Chondrocyte (in vitro differentiated cells): ENCODE measurements around the gene IMMP2L. TPM values are rescaled to one million over a fixed set of nuclear protein-coding genes. Genes with fewer than 3 reads are reported as not detected.
"Not testable (repeated sequence)": the region's sequence is repeated elsewhere in the genome, so short reads cannot be mapped to it uniquely, and the experiment has no call there.

Experiments used
- DNase-seq: peaks from one replicate; pipeline ENCODE4 v3.0.0; 2021; ENCODE audit warnings: mixed read lengths, low spot score
- H3K27ac Mint-ChIP-seq: one replicate; pipeline ENCODE4 v1.8.0; 2021; ENCODE audit warnings: mild to moderate bottlenecking, moderate library complexity, mixed read lengths; ENCODE audit not compliant: unreplicated experiment
- H3K27me3 Mint-ChIP-seq: 2 replicates; pipeline ENCODE4 v1.8.0; 2021; ENCODE audit warnings: low read depth, mixed read lengths
- H3K36me3 Mint-ChIP-seq: 2 replicates; pipeline ENCODE4 v1.8.0; 2021; ENCODE audit warnings: low read depth, mixed read lengths
- H3K4me1 Mint-ChIP-seq: 2 replicates; pipeline ENCODE4 v1.8.0; 2021; ENCODE audit warnings: low read depth, mild to moderate bottlenecking, mixed read lengths
- H3K4me3 Mint-ChIP-seq: one replicate; pipeline ENCODE4 v1.8.0; 2021; ENCODE audit warnings: mild to moderate bottlenecking, moderate library complexity, mixed read lengths; ENCODE audit not compliant: unreplicated experiment
- H3K9me3 Mint-ChIP-seq: 2 replicates; pipeline ENCODE4 v1.8.0; 2021; ENCODE audit warnings: low read depth, mixed read lengths
- CTCF ChIP-seq: fragments of 200-600 bp; sonication (generic); IDR thresholded peaks from 2 replicates; pipeline ENCODE4 v1.5.0; 2021; ENCODE audit warnings: antibody characterized with exemption, mild to moderate bottlenecking, moderate library complexity
- long read RNA-seq: library from polyadenylated mRNA; stranded (forward); transcript quantifications from one replicate; pipeline ENCODE4 v2.0.0, GENCODE V29; 2021
- total RNA-seq: library from RNA; stranded (reverse); gene quantifications from 3 replicates; pipeline ENCODE4 v1.2.1, GENCODE V29; 2021

Gene IMMP2L
- total RNA-seq: 6.1 to 11.0 TPM (median 10.8 TPM) in 3 replicates
- long read RNA-seq, partial matches to known transcripts: 0 of 1 reads
- long read RNA-seq, other reads (novel, unspliced or antisense): 1 of 1 reads

GRCh38 chr7:111561904-111562732 lies at the start of gene IMMP2L:
IMMP2L (minus strand) TSS chr7:111562492.
- Mint-ChIP-seq H3K9me3 (no peaks in the 10 kb centered on the region), H3K36me3 (peaks cover 3% of the 10 kb centered on the region), H3K27me3 (peaks cover 1% of the 10 kb centered on the region), H3K4me3 (peak within 1 kb of the TSS; percentile 78), H3K27ac (peak within 1 kb of the TSS; percentile 83), H3K4me1 (peaks cover 32% of the 10 kb centered on the region)
- peak; percentile 94 for DNase-seq
- TF ChIP-seq CTCF: peak; percentile 72

DNA sequence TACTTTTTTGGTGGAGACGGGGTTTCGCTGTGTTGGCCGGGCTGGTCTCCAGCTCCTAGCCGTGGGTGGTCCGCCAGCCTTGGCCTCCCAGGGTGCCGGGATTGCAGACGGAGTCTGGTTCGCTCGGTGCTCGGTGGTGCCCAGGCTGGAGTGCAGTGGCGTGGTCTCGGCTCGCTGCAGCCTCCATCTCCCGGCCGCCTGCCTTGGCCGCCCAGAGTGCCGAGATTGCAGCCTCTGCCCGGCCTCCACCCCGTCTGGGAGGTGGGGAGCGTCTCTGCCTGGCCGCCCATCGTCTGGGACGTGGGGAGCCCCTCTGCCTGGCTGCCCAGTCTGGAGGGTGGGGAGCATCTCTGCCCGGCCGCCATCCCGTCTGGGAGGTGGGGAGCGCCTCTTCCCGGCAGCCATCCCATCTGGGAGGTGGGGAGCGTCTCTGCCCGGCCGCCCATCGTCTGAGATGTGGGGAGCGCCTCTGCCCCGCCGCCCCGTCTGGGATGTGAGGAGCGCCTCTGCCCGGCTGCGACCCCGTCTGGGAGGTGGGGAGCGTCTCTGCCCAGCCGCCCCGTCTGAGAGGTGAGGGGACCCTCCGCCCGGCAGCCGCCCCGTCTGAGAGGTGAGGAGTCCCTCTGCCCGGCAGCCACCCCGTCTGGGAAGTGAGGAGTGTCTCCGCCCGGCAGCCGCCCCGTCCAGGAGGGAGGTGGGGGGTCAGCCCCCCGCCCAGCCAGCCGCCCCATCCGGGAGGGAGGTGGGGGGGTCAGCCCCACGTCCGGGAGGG lies 47.4 kb upstream of the IMMP2L start:
- H3K36me3 Mint-ChIP-seq, DNase-seq, H3K27me3 Mint-ChIP-seq, H3K4me3 Mint-ChIP-seq, H3K9me3 Mint-ChIP-seq, H3K4me1 Mint-ChIP-seq, H3K27ac Mint-ChIP-seq: not testable (repeated sequence)

- DNase-seq: no peak
- Mint-ChIP-seq H3K4me1 (no peaks in the 10 kb centered on the region), H3K9me3 (no peaks in the 10 kb centered on the region), H3K4me3 (no peak overlapping the region), H3K36me3 (no peaks in the 10 kb centered on the region), H3K27me3 (peaks cover 3% of the 10 kb centered on the region), H3K27ac (no peak overlapping the region)
- no peak for TF ChIP-seq CTCF
Observed at GRCh38 chr7:111607621-111608020, 45.3 kb upstream of the IMMP2L start.

- no peak overlapping the region for H3K27ac Mint-ChIP-seq
- no peaks in the 10 kb centered on the region for H3K36me3 Mint-ChIP-seq
- no peak for TF ChIP-seq CTCF
- peaks cover 3% of the 10 kb centered on the region for H3K27me3 Mint-ChIP-seq
- DNase-seq: no peak
- H3K9me3 Mint-ChIP-seq: peaks cover 3% of the 10 kb centered on the region
- no peaks in the 10 kb centered on the region for H3K4me1 Mint-ChIP-seq
- H3K4me3 Mint-ChIP-seq: no peak overlapping the region
Observed at GRCh38 chr7:111605246-111605645, 43.0 kb upstream of the IMMP2L start.

GRCh38 chr7:111600091-111600490 lies 37.8 kb upstream of the IMMP2L start:
- H3K27me3 Mint-ChIP-seq: no peaks in the 10 kb centered on the region
- H3K36me3 Mint-ChIP-seq: peaks cover 3% of the 10 kb centered on the region
- no peak for TF ChIP-seq CTCF
- no peaks in the 10 kb centered on the region for H3K4me1 Mint-ChIP-seq
- no peak overlapping the region for H3K27ac Mint-ChIP-seq
- no peak for DNase-seq
- H3K9me3 Mint-ChIP-seq: peaks cover 14% of the 10 kb centered on the region
- H3K4me3 Mint-ChIP-seq: no peak overlapping the region
